H9 (cell line): Measurements from ENCODE around the gene RBKS. TPM values are rescaled to one million over a fixed set of nuclear protein-coding genes. Genes with fewer than 3 reads are reported as not detected.

Source experiments
- DNase-seq: peaks from one replicate; pipeline ENCODE4 v3.0.0-alpha.2; 2017
- H2AFZ ChIP-seq: one replicate; pipeline ENCODE4 v1.6.1; 2013; ENCODE audit warnings: mild to moderate bottlenecking, low read length, control low read depth, moderate library complexity
- H2AK5ac ChIP-seq: 2 replicates; pipeline ENCODE4 v1.6.1; 2013; ENCODE audit warnings: low read length, control low read depth, mixed read lengths; ENCODE audit not compliant: insufficient read length
- H2BK120ac ChIP-seq: one replicate; pipeline ENCODE4 v1.6.1; 2013; ENCODE audit warnings: low read depth, mild to moderate bottlenecking, low read length, control low read depth, inconsistent platforms; ENCODE audit not compliant: poor library complexity, severe bottlenecking
- H2BK12ac ChIP-seq: 2 replicates; pipeline ENCODE4 v1.6.1; 2013; ENCODE audit warnings: low read length, control low read depth, mixed read lengths, low read depth; ENCODE audit not compliant: insufficient read length
- H2BK15ac ChIP-seq: 2 replicates; pipeline ENCODE4 v1.6.1; 2013; ENCODE audit warnings: low read depth, low read length, control low read depth
- H2BK20ac ChIP-seq: one replicate; pipeline ENCODE4 v1.6.1; 2013; ENCODE audit warnings: low read depth, mild to moderate bottlenecking, low read length, control low read depth, inconsistent platforms; ENCODE audit not compliant: poor library complexity, severe bottlenecking
- H2BK5ac ChIP-seq: 2 replicates; pipeline ENCODE4 v1.6.1; 2013; ENCODE audit warnings: low read length, control low read depth, mixed read lengths; ENCODE audit not compliant: insufficient read length
- H3K14ac ChIP-seq: 2 replicates; pipeline ENCODE4 v1.6.1; 2013; ENCODE audit warnings: low read length, control low read depth; ENCODE audit not compliant: insufficient read depth
- H3K18ac ChIP-seq: 2 replicates; pipeline ENCODE4 v1.6.1; 2013; ENCODE audit warnings: low read depth, mild to moderate bottlenecking, mixed read lengths, low read length, control low read depth; ENCODE audit not compliant: insufficient read length
- H3K23ac ChIP-seq: 2 replicates; pipeline ENCODE4 v1.6.1; 2013; ENCODE audit warnings: low read length, control low read depth, mixed read lengths, low read depth; ENCODE audit not compliant: insufficient read length
- H3K23me2 ChIP-seq: 2 replicates; pipeline ENCODE4 v1.6.1; 2013; ENCODE audit warnings: low read depth, mild to moderate bottlenecking, mixed read lengths, low read length, control low read depth; ENCODE audit not compliant: insufficient read length, poor library complexity, severe bottlenecking
- H3K27ac ChIP-seq: 2 replicates; pipeline ENCODE4 v1.5.1; 2013; ENCODE audit warnings: low read length, control low read depth, mixed read lengths, low read depth; ENCODE audit not compliant: insufficient read length
- H3K27me3 ChIP-seq: 2 replicates; pipeline ENCODE4 v1.6.1; 2013; ENCODE audit warnings: low read length, control low read depth, inconsistent platforms; ENCODE audit not compliant: insufficient read depth
- H3K4ac ChIP-seq: 2 replicates; pipeline ENCODE4 v1.6.1; 2013; ENCODE audit warnings: low read depth, mild to moderate bottlenecking, control low read depth, inconsistent platforms, low read length, moderate library complexity
- H3K4me1 ChIP-seq: 2 replicates; pipeline ENCODE4 v1.6.1; 2013; ENCODE audit warnings: low read length, control low read depth, inconsistent platforms; ENCODE audit not compliant: insufficient read depth
- H3K4me2 ChIP-seq: 2 replicates; pipeline ENCODE4 v1.6.1; 2013; ENCODE audit warnings: low read length, control low read depth, mixed read lengths; ENCODE audit not compliant: insufficient read length, insufficient read depth
- H3K56ac ChIP-seq: 2 replicates; pipeline ENCODE4 v1.6.1; 2013; ENCODE audit warnings: low read depth, mild to moderate bottlenecking, mixed read lengths, low read length, control low read depth; ENCODE audit not compliant: insufficient read length
- H3K79me1 ChIP-seq: 2 replicates; pipeline ENCODE4 v1.6.1; 2013; ENCODE audit warnings: low read depth, mild to moderate bottlenecking, moderate library complexity, low read length, control low read depth, inconsistent platforms; ENCODE audit not compliant: insufficient read depth, poor library complexity, severe bottlenecking
- H3K79me2 ChIP-seq: 2 replicates; pipeline ENCODE4 v1.6.1; 2013; ENCODE audit warnings: low read length, control low read depth, inconsistent platforms; ENCODE audit not compliant: insufficient read depth
- H3K9ac ChIP-seq: 2 replicates; pipeline ENCODE4 v1.6.1; 2013; ENCODE audit warnings: low read length, control low read depth, mixed read lengths; ENCODE audit not compliant: insufficient read length; ENCODE audit errors: extremely low read depth
- H3K9me3 ChIP-seq: one replicate; pipeline ENCODE4 v1.6.1; 2013; ENCODE audit warnings: low read depth, low read length, inconsistent platforms; ENCODE audit not compliant: control insufficient read depth
- H3T11ph ChIP-seq: one replicate; pipeline ENCODE4 v1.6.1; 2013; ENCODE audit warnings: mild to moderate bottlenecking, low read length, control low read depth, inconsistent platforms
- H4K20me1 ChIP-seq: one replicate; pipeline ENCODE4 v1.6.1; 2013; ENCODE audit not compliant: control insufficient read depth, insufficient read length, insufficient read depth
- H4K5ac ChIP-seq: 2 replicates; pipeline ENCODE4 v1.6.1; 2013; ENCODE audit warnings: low read depth, mild to moderate bottlenecking, mixed read lengths, low read length, control low read depth; ENCODE audit not compliant: insufficient read length
- H4K8ac ChIP-seq: replicated peaks from 2 replicates; pipeline ENCODE4 v1.6.1; 2013; ENCODE audit warnings: low read length, control low read depth, mixed read lengths, low read depth; ENCODE audit not compliant: insufficient read length
- H4K91ac ChIP-seq: 2 replicates; pipeline ENCODE4 v1.6.1; 2013; ENCODE audit warnings: low read depth, mild to moderate bottlenecking, moderate library complexity, mixed read lengths, low read length, control low read depth; ENCODE audit not compliant: insufficient read length
- H3K27ac Mint-ChIP-seq, 3 experiments: 2 replicates in 2 of 3; 3 replicates in 1 of 3; pipeline ENCODE4 v1.8.0; 2020 to 2021; ENCODE audit warnings: mixed read lengths in 3 of 3, mild to moderate bottlenecking in 1 of 3, moderate library complexity in 1 of 3
- H3K27me3 Mint-ChIP-seq: 2 replicates; pipeline ENCODE4 v1.8.0; 2021; ENCODE audit warnings: low read depth, mild to moderate bottlenecking, moderate library complexity, mixed read lengths
- H3K36me3 Mint-ChIP-seq, 3 experiments: 2 replicates in 2 of 3; 3 replicates in 1 of 3; pipeline ENCODE4 v1.8.0; 2020 to 2021; ENCODE audit warnings: low read depth in 3 of 3, mixed read lengths in 3 of 3; ENCODE audit not compliant: insufficient read depth in 1 of 3
- H3K4me1 Mint-ChIP-seq, 2 experiments: 2 replicates each; pipeline ENCODE4 v1.8.0; 2020; ENCODE audit warnings: mixed read lengths in 2 of 2
- H3K4me3 Mint-ChIP-seq, 2 experiments: 2 replicates in 1 of 2; 3 replicates in 1 of 2; pipeline ENCODE4 v1.8.0; 2020 to 2021; ENCODE audit warnings: mild to moderate bottlenecking in 2 of 2, mixed read lengths in 2 of 2, moderate library complexity in 1 of 2
- H3K9me3 Mint-ChIP-seq, 2 experiments: 2 replicates in 1 of 2; 3 replicates in 1 of 2; pipeline ENCODE4 v1.8.0; 2020; ENCODE audit warnings: mild to moderate bottlenecking in 2 of 2, mixed read lengths in 2 of 2, moderate library complexity in 1 of 2
- WGBS: extraction: QIAGEN DNeasy Blood & Tissue Kit; methylation state at CpG from one replicate; pipeline ENCODE4 v1.1.7; 2013; ENCODE audit warnings: missing lambda C conversion rate, low lambda C conversion rate, mixed read lengths; ENCODE audit not compliant: insufficient read length; ENCODE audit errors: extremely low coverage; 5-methylcytosine and 5-hydroxymethylcytosine counted together
- total RNA-seq: library from RNA; stranded (reverse); gene quantifications from 2 replicates; pipeline ENCODE4 v1.2.1, GENCODE V29; 2021
- TF ChIP-seq, protein P1 (sequence below): fragments of 200-600 bp; sonication (generic); conservative IDR thresholded peaks from 3 replicates; pipeline ENCODE4 v1.8.0; 2021; ENCODE audit warnings: antibody characterized with exemption, mild to moderate bottlenecking

The RBKS gene
- total RNA-seq, 1 experiment from 2014 or later, result 2.3 TPM

DNA sequence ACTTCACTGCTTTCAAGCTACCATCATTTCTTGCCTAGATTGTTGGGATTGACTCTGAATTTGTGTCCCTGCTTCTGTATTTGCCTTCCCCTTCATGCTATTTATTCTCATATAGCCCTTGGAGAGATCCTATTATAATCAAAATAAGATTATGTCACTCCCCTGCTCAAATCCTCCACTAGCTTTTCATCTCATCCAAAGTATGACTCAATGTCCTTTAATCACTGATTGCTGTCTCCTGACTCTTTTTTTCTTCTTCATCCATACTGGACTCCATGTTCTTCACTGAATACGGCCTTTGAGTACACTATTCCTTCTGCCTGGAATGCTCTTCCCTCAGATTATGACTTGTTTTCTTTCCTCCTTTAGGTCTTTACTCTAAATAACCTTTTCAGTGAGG, 5.0 kb downstream of the RBKS start:
- Mint-ChIP-seq H3K27me3 (no peaks in the 10 kb centered on the region; the same call in 1 of the 2 replicates), H3K36me3 (no peaks in the 10 kb centered on the region), H3K4me1 (peaks cover 3 to 4% of the 10 kb centered on the region in 2 experiments; a peak in 3 of 4 replicates), H3K9me3 (peaks cover 0 to 3% of the 10 kb centered on the region in 2 experiments; a peak in 2 of 5 replicates), H3K27ac (no peak overlapping the region), H3K4me3 (no peak overlapping the region)
- no peak overlapping the region for H3K14ac ChIP-seq
- no peak overlapping the region for H4K8ac ChIP-seq
- H2AK5ac ChIP-seq, result no peak overlapping the region
- no CpG with 5 or more reads among the region's 1 CpG for WGBS
- H2AFZ ChIP-seq, result no peak overlapping the region
- TF ChIP-seq, protein P1, sequence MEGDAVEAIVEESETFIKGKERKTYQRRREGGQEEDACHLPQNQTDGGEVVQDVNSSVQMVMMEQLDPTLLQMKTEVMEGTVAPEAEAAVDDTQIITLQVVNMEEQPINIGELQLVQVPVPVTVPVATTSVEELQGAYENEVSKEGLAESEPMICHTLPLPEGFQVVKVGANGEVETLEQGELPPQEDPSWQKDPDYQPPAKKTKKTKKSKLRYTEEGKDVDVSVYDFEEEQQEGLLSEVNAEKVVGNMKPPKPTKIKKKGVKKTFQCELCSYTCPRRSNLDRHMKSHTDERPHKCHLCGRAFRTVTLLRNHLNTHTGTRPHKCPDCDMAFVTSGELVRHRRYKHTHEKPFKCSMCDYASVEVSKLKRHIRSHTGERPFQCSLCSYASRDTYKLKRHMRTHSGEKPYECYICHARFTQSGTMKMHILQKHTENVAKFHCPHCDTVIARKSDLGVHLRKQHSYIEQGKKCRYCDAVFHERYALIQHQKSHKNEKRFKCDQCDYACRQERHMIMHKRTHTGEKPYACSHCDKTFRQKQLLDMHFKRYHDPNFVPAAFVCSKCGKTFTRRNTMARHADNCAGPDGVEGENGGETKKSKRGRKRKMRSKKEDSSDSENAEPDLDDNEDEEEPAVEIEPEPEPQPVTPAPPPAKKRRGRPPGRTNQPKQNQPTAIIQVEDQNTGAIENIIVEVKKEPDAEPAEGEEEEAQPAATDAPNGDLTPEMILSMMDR, result no peak
- H2BK5ac ChIP-seq, result no peak overlapping the region
- H2BK12ac ChIP-seq, result no peak overlapping the region
- H3K79me2 ChIP-seq, result no peaks in the 10 kb centered on the region
- no peaks in the 10 kb centered on the region for H3K9me3 ChIP-seq
- H3K4me1 ChIP-seq, result no peaks in the 10 kb centered on the region
- no peak overlapping the region for H2BK20ac ChIP-seq
- H3K79me1 ChIP-seq, result no peaks in the 10 kb centered on the region
- H3K27me3 ChIP-seq, result no peaks in the 10 kb centered on the region
- H4K5ac ChIP-seq, result no peak overlapping the region
- H2BK120ac ChIP-seq, result no peak overlapping the region
- no peak overlapping the region for H3K23ac ChIP-seq
- no peak overlapping the region for H3K56ac ChIP-seq
- no peak overlapping the region for H3K27ac ChIP-seq
- H3K4ac ChIP-seq, result no peak overlapping the region
- no peak overlapping the region for H2BK15ac ChIP-seq
- no peak overlapping the region for H3T11ph ChIP-seq
- H3K4me2 ChIP-seq, result no peak overlapping the region
- H3K9ac ChIP-seq, result no peak overlapping the region
- H4K91ac ChIP-seq, result no peak overlapping the region
- no peak overlapping the region for H3K18ac ChIP-seq
- DNase-seq, result no peak
- no peaks in the 10 kb centered on the region for H4K20me1 ChIP-seq
- H3K23me2 ChIP-seq, result no peaks in the 10 kb centered on the region
